Measurements from ENCODE around the gene NUP210. TPM values are rescaled to one million over a fixed set of nuclear protein-coding genes. Genes with fewer than 3 reads are reported as not detected.

Gene NUP210
- total and polyA plus RNA-seq, 3 experiments from 2014 or later = 87.4 to 146 (median 143) TPM

DNA sequence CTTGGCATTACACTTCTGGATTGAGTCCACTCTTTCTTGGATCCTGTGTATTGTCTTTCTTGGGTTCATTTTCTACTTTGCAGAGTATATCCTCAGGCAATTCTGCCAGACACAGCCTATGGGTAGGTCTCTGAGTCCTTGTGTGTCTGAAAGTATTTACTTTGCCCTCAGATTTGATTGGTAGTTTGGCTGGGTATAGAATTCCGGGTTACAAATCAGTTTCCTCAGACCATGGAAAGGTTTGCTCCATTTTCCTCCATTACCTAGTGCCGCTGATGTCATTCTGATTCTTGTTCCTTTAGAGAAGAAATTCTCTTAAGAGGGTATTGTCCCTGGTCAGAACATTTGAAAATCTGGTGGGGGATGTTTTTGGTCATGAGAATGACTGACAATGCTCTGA, 133.2 kb downstream of the NUP210 start:
- Histone ChIP-seq H3K4me3 (ENCODE audit: low read length) (no peak overlapping the region), H3K27me3 (ENCODE audit: insufficient read depth, low read length, poor library complexity, severe bottlenecking) (peaks cover 29% of the 10 kb centered on the region), H3K27ac (ENCODE audit: low read depth, low read length) (no peak overlapping the region), H3K9me3 (ENCODE audit: low read length) (peaks cover 6% of the 10 kb centered on the region), H3K4me1 (ENCODE audit: insufficient read depth, low read length) (peaks cover 4% of the 10 kb centered on the region), H3K36me3 (ENCODE audit: insufficient read depth, low read length) (no peaks in the 10 kb centered on the region)
- peaks cover 11 to 31% (median 28%) of the 10 kb centered on the region in 5 donors for H3K9me3 Mint-ChIP-seq
- peaks cover 0 to 18% (median 3%) of the 10 kb centered on the region in 3 donors for H3K36me3 Mint-ChIP-seq
- no peak overlapping the region for H3K4me3 Mint-ChIP-seq
- ChIA-PET CTCF (no interaction called here), POLR2A (no interaction called here)
- no peak for DNase-seq
- H3K4me1 Mint-ChIP-seq = peaks cover 0 to 9% (median 4%) of the 10 kb centered on the region in 3 donors
- no peak overlapping the region for H3K27ac Mint-ChIP-seq
- peaks cover 41 to 62% of the 10 kb centered on the region in 2 donors for H3K27me3 Mint-ChIP-seq

DNA sequence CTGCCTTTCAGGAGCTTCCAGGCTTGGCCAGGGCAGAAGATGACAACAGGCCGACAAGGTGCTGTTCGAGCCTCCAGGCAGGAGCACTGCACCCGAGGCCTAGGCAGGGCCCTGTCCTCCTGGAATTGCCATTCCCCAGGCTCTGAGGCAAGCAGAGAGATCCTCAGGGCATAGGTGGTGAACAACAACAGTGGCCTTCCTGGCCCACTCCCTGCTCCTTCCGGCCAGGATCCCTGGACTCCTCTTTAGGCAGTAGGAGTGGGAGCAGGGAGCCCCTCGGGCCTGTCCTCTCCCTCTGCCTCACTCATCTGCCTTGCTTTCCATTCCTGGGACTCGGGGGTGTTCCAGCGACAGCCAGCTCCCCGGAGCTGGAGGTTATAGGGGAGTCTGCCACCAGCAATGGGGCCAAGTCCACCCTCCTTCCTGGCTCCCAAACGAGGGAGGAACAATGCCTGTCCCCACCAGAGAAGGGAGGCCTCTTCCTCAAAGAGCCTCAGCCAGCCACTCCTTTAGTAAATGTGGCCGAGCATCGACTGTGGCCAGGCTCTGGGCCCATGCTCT, 135.0 kb downstream of the NUP210 start:
- Histone ChIP-seq H3K27ac (ENCODE audit: low read depth, low read length) (no peak overlapping the region), H3K36me3 (ENCODE audit: insufficient read depth, low read length) (no peaks in the 10 kb centered on the region), H3K27me3 (ENCODE audit: insufficient read depth, low read length, poor library complexity, severe bottlenecking) (peaks cover 38% of the 10 kb centered on the region), H3K9me3 (ENCODE audit: low read length) (peaks cover 6% of the 10 kb centered on the region), H3K4me1 (ENCODE audit: insufficient read depth, low read length) (peaks cover 6% of the 10 kb centered on the region), H3K4me3 (ENCODE audit: low read length) (no peak overlapping the region)
- H3K4me3 Mint-ChIP-seq = peak overlapping the region in 2 of 7 donors; percentile 62 to 73
- no peak overlapping the region for H3K27ac Mint-ChIP-seq
- peaks cover 47 to 68% of the 10 kb centered on the region in 2 donors for H3K27me3 Mint-ChIP-seq
- no peak for DNase-seq
- ChIA-PET POLR2A (no interaction called here), CTCF (no interaction called here)
- H3K4me1 Mint-ChIP-seq = peaks cover 6 to 17% (median 7%) of the 10 kb centered on the region in 3 donors
- H3K9me3 Mint-ChIP-seq = peaks cover 11 to 31% (median 30%) of the 10 kb centered on the region in 5 donors
- H3K36me3 Mint-ChIP-seq = peaks cover 0 to 18% (median 3%) of the 10 kb centered on the region in 3 donors

DNA sequence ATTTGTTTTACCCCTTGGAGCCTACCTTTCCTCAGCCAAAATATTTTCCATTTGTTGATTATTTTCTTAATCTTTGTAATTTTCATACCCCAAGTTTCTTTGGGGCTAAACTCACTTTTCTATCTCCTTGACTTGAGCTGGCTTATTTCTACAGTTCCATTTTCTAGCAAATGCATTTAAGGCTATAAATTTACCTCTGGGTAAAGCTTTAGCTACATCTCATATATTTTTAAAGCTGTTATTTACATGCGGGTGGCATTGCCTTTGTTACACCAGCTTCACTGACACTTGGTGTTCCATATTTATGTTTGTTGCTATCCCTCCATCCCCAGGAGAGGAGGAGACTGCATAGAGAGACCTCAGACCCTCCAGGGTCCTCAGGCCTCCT, 136.3 kb downstream of the NUP210 start:
- Histone ChIP-seq H3K36me3 (ENCODE audit: insufficient read depth, low read length) (no peaks in the 10 kb centered on the region), H3K9me3 (ENCODE audit: low read length) (peaks cover 6% of the 10 kb centered on the region), H3K4me3 (ENCODE audit: low read length) (no peak overlapping the region), H3K4me1 (ENCODE audit: insufficient read depth, low read length) (peaks cover 6% of the 10 kb centered on the region), H3K27me3 (ENCODE audit: insufficient read depth, low read length, poor library complexity, severe bottlenecking) (peaks cover 38% of the 10 kb centered on the region), H3K27ac (ENCODE audit: low read depth, low read length) (no peak overlapping the region)
- Mint-ChIP-seq H3K4me1 (peaks cover 6 to 17% (median 7%) of the 10 kb centered on the region in 3 donors), H3K9me3 (peaks cover 11 to 31% (median 30%) of the 10 kb centered on the region in 5 donors), H3K27ac (no peak overlapping the region), H3K4me3 (peak overlapping the region; percentile 41 to 77 (median 73)), H3K27me3 (peaks cover 54 to 75% of the 10 kb centered on the region in 2 donors), H3K36me3 (peaks cover 0 to 18% (median 3%) of the 10 kb centered on the region in 3 donors)
- POLR2A ChIA-PET = no interaction called here
- no peak for DNase-seq
- CTCF ChIA-PET = interaction anchor here (1.3 kb wide), 1 partner anchor 168 kb away, joined by 4 read pairs; no protein-coding TSS in a partner anchor

DNA sequence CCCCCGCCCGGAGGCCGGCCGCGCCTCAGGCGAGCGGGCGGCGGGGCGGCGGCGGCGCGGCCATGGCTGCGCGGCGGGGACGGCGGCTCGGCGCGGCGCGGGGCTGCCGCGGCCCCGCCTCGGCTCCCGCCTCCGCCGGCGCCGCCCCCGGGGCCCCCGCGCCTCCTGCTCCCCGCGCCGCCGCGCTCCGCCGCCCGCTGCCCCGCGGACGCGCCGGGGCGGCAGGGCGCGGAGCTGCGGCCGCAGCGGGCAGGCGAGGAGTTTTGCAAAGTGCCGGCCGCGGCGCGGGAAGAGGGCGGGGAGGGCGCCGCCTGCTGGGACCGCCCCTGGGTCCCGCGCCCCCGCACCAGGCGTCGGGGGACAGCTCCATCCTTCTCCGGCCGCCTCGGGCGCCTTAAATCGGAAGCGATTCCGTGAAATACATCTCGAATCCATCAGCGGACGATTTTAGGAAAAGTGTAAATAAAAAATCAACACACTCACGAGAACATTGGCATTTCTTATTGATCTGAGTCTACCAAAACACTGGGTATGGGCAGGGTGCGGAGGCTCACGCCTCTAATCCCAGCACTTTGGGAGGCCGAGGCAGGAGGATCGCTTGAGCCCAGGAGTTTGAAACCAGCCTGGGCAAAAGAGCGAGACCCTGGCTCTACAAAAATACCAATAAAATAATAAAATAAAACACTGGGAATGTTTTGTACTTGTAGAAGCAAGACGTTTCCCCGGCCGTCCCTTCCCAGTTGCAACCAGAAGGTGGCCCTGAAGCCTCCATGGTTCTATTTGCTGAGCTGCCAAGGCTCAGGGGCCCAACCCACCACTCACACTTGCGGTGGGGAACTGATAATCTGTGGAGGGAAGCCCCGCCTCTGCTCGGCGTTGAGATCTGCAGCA, 136.9 kb downstream of the NUP210 start:
- Mint-ChIP-seq H3K9me3 (peaks cover 11 to 31% (median 30%) of the 10 kb centered on the region in 5 donors), H3K4me1 (peaks cover 6 to 17% (median 7%) of the 10 kb centered on the region in 3 donors), H3K27me3 (peaks cover 53 to 72% of the 10 kb centered on the region in 2 donors), H3K27ac (no peak overlapping the region), H3K36me3 (peaks cover 0 to 18% (median 3%) of the 10 kb centered on the region in 3 donors), H3K4me3 (peak overlapping the region; percentile 62 to 77 (median 73))
- Histone ChIP-seq H3K36me3 (ENCODE audit: insufficient read depth, low read length) (no peaks in the 10 kb centered on the region), H3K4me3 (ENCODE audit: low read length) (no peak overlapping the region), H3K4me1 (ENCODE audit: insufficient read depth, low read length) (peaks cover 6% of the 10 kb centered on the region), H3K27ac (ENCODE audit: low read depth, low read length) (no peak overlapping the region), H3K27me3 (ENCODE audit: insufficient read depth, low read length, poor library complexity, severe bottlenecking) (peaks cover 38% of the 10 kb centered on the region), H3K9me3 (ENCODE audit: low read length) (peaks cover 6% of the 10 kb centered on the region)
- no peak for DNase-seq
- ChIA-PET POLR2A (interaction anchor here (0.7 kb wide), 1 partner anchor 196 kb away, joined by 3 read pairs; no protein-coding TSS in a partner anchor), CTCF (interaction anchor here (1.3 to 1.4 kb wide), 2 partner anchors 169 to 191 kb away, joined by 4 read pairs; no protein-coding TSS in a partner anchor)

DNA sequence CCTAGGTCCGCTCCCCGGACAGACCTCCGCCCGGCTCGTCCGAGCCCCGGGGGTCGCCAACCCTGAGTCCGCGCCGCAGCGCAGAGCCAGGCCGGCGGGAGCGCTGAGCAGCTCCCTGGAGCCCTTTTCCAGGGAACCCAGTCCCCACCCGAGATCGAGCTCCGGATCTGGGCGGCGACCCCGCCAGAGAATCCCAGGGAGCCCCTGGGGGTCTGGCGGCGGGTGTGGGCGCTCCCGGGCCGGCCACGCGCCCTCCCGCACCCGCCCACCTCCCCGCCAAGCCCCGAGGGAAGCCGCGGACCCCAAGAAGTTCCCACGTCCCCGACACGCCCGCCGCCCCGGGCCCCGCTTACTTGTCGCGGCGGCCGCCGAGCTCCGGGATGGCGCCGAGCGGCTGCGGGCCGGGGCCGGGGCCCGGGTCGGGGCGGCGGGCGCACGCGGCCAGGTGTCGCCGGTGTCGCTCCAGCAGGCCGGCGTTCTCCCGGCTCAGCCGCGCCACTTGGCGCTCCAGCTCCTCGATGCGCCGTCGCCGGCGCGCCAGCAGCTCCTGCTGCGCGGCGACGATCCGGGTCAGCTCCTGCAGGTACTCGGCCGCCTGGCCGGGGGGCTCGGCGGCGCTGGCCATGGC, 137.7 kb downstream of the NUP210 start:
- Histone ChIP-seq H3K27me3 (ENCODE audit: insufficient read depth, low read length, poor library complexity, severe bottlenecking) (peaks cover 38% of the 10 kb centered on the region), H3K9me3 (ENCODE audit: low read length) (peaks cover 6% of the 10 kb centered on the region), H3K36me3 (ENCODE audit: insufficient read depth, low read length) (no peaks in the 10 kb centered on the region), H3K4me3 (ENCODE audit: low read length) (no peak overlapping the region), H3K4me1 (ENCODE audit: insufficient read depth, low read length) (peaks cover 6% of the 10 kb centered on the region), H3K27ac (ENCODE audit: low read depth, low read length) (no peak overlapping the region)
- Mint-ChIP-seq H3K4me1 (peaks cover 6 to 17% (median 7%) of the 10 kb centered on the region in 3 donors), H3K36me3 (peaks cover 0 to 18% (median 3%) of the 10 kb centered on the region in 3 donors), H3K4me3 (no peak overlapping the region), H3K9me3 (peaks cover 11 to 31% (median 30%) of the 10 kb centered on the region in 5 donors), H3K27me3 (peaks cover 51 to 71% of the 10 kb centered on the region in 2 donors), H3K27ac (no peak overlapping the region)
- CTCF ChIA-PET = interaction anchor here (1.4 kb wide), 1 partner anchor 190 kb away, joined by 4 read pairs; no protein-coding TSS in a partner anchor
- POLR2A ChIA-PET = interaction anchor here (0.7 kb wide), 1 partner anchor 197 kb away, joined by 3 read pairs; no protein-coding TSS in a partner anchor
- peak in 1 of 5 donors; percentile 12 for DNase-seq

DNA sequence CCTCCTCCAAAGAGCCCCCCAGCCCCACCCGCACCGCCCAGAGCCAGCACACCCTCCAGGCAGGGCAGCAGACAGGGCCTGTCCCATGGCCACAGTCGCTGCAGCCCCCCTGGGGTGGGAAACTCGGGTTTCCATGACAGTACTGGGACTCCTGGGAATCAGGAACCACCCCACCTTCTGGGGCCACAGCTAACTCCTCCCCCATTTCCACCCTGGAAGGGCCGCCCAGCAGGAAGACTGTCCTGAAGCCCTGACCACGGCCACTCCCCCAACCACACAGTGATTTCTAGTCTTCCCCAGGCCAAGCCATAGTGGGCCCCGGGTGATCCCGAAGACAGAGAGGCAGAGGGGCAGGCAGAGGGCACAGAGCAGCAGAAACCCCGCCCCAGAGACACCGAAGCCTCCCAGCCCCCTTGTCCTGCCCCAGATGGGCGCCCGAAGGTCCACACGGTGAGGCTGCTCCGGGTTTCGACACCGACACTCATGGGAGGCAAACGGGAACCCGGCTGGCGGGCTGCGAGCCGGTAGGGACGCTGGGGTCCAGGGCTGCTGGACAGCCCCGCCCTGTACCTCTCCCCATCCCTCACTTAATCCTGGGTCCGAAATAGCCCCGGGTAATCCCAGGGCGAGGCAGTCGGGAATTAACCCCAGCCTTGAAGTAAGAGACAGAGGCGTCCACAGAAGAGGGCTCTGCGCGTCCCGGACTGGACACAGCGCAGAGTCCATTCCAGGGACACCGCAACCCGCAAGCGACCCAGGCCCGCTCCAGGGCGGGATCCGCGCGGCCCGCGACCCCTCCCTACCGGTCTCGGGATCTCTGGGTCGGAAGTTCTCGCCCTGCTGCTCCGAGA, 138.4 kb downstream of the NUP210 start:
- peaks cover 6% of the 10 kb centered on the region for H3K9me3 ChIP-seq (ENCODE audit: low read length)
- peaks cover 6 to 26% (median 23%) of the 10 kb centered on the region in 5 donors for H3K9me3 Mint-ChIP-seq
- no peak overlapping the region for H3K4me3 ChIP-seq (ENCODE audit: low read length)
- no peaks in the 10 kb centered on the region for H3K36me3 ChIP-seq (ENCODE audit: insufficient read depth, low read length)
- peaks cover 6% of the 10 kb centered on the region for H3K4me1 ChIP-seq (ENCODE audit: insufficient read depth, low read length)
- peak overlapping the region in 5 of 7 donors; percentile 62 to 77 (median 73) for H3K4me3 Mint-ChIP-seq
- ChIA-PET POLR2A (no interaction called here), CTCF (interaction anchor here (1.4 kb wide), 1 partner anchor 190 kb away, joined by 4 read pairs; no protein-coding TSS in a partner anchor)
- no peak for DNase-seq
- peak overlapping the region in 1 of 8 donors; percentile 9 for H3K27ac Mint-ChIP-seq
- peaks cover 6 to 17% (median 7%) of the 10 kb centered on the region in 3 donors for H3K4me1 Mint-ChIP-seq
- peaks cover 38% of the 10 kb centered on the region for H3K27me3 ChIP-seq (ENCODE audit: insufficient read depth, low read length, poor library complexity, severe bottlenecking)
- H3K36me3 Mint-ChIP-seq = peaks cover 0 to 18% (median 3%) of the 10 kb centered on the region in 3 donors
- H3K27ac ChIP-seq (ENCODE audit: low read depth, low read length) = no peak overlapping the region
- peaks cover 50 to 70% of the 10 kb centered on the region in 2 donors for H3K27me3 Mint-ChIP-seq

Data from CD8-positive, alpha-beta memory T cell (primary cell).